Hepatocyte (in vitro differentiated cells): ENCODE results near the gene PSMA6. TPM values are rescaled to one million over a fixed set of nuclear protein-coding genes. Genes with fewer than 3 reads are reported as not detected.

ENCODE experiments used
- DNase-seq: peaks from one replicate; pipeline ENCODE4 v3.0.0-alpha.2; 2016; ENCODE audit warnings: low spot score
- H2AFZ ChIP-seq: fragments of 200-600 bp; sonication (generic); 2 replicates; pipeline ENCODE4 v1.6.0; 2016; ENCODE audit warnings: antibody characterized with exemption, mild to moderate bottlenecking
- H3K27ac ChIP-seq: fragments of 200-600 bp; sonication (generic); 2 replicates; pipeline ENCODE4 v1.5.1; 2016; ENCODE audit warnings: mild to moderate bottlenecking
- H3K27me3 ChIP-seq: fragments of 200-600 bp; sonication (generic); 2 replicates; pipeline ENCODE4 v1.6.1; 2016
- H3K36me3 ChIP-seq: fragments of 200-600 bp; sonication (generic); replicated peaks from 2 replicates; pipeline ENCODE4 v1.5.1; 2016; ENCODE audit warnings: low read depth; ENCODE audit not compliant: insufficient read depth
- H3K4me1 ChIP-seq: fragments of 200-600 bp; sonication (generic); 2 replicates; pipeline ENCODE4 v1.5.1; 2016; ENCODE audit warnings: mild to moderate bottlenecking, moderate library complexity; ENCODE audit not compliant: insufficient read depth
- H3K4me2 ChIP-seq: fragments of 200-600 bp; sonication (generic); 2 replicates; pipeline ENCODE4 v1.6.0; 2016
- H3K4me3 ChIP-seq: fragments of 200-600 bp; sonication (generic); 2 replicates; pipeline ENCODE4 v1.5.1; 2016; ENCODE audit warnings: mild to moderate bottlenecking
- H3K79me2 ChIP-seq: fragments of 200-600 bp; sonication (generic); 2 replicates; pipeline ENCODE4 v1.6.0; 2017; ENCODE audit warnings: mild to moderate bottlenecking
- H3K9me2 ChIP-seq: fragments of 200-600 bp; sonication (generic); replicated peaks from 2 replicates; pipeline ENCODE4 v1.6.0; 2017; ENCODE audit warnings: mild to moderate bottlenecking; ENCODE audit not compliant: insufficient read depth
- H3K9me3 ChIP-seq: fragments of 200-600 bp; sonication (generic); 2 replicates; pipeline ENCODE4 v1.5.1; 2016; ENCODE audit warnings: low read depth, mild to moderate bottlenecking
- H4K20me1 ChIP-seq: fragments of 200-600 bp; sonication (generic); 2 replicates; pipeline ENCODE4 v1.6.0; 2016; ENCODE audit warnings: mild to moderate bottlenecking; ENCODE audit not compliant: insufficient read depth, poor library complexity, severe bottlenecking
- EZH2 ChIP-seq: fragments of 200-600 bp; sonication (generic); IDR thresholded peaks from 2 replicates; pipeline ENCODE4 v1.6.1; 2016; ENCODE audit warnings: antibody characterized with exemption, mild to moderate bottlenecking, borderline replicate concordance
- EZH2phosphoT487 ChIP-seq: fragments of 200-600 bp; sonication (generic); IDR thresholded peaks from one replicate; pipeline ENCODE4 v1.6.1; 2018; ENCODE audit warnings: antibody characterized with exemption, mild to moderate bottlenecking, low read depth, moderate library complexity; ENCODE audit not compliant: unreplicated experiment, severe bottlenecking
- WGBS: methylation state at CpG from one replicate; pipeline ENCODE4 v1.1.6; 2016; ENCODE audit warnings: low lambda C conversion rate; ENCODE audit errors: missing lambda C conversion rate; 5-methylcytosine and 5-hydroxymethylcytosine counted together
- polyA plus RNA-seq: library from polyadenylated mRNA; unstranded; fragments of >200 nt; fragmentation: Nextera tagmentation; extraction: Ambion mirVana; gene quantifications from 2 replicates; pipeline ENCODE4 v1.2.1, GENCODE V29; 2016
- total RNA-seq: library from RNA; depleted of rRNA; stranded (reverse); fragments of >200 nt; gene quantifications from 2 replicates; pipeline ENCODE4 v1.2.3, GENCODE V29; 2014
- TF ChIP-seq, protein P1 (sequence below): fragments of 200-600 bp; sonication (generic); IDR thresholded peaks from 2 replicates; pipeline ENCODE4 v1.5.1; 2016; ENCODE audit warnings: antibody characterized with exemption, mild to moderate bottlenecking; ENCODE audit not compliant: poor library complexity

Gene PSMA6
- total and polyA plus RNA-seq, 2 experiments from 2014 or later: 228 to 260 TPM

GRCh38 chr14:35301735-35302528 lies 9.8 kb downstream of the PSMA6 start:
- no peaks in the 10 kb centered on the region for H3K27me3 ChIP-seq
- H3K79me2 ChIP-seq: peaks cover 99% of the 10 kb centered on the region
- H3K9me3 ChIP-seq: no peaks in the 10 kb centered on the region
- peaks cover 48% of the 10 kb centered on the region for H4K20me1 ChIP-seq
- H3K4me3 ChIP-seq: no peak overlapping the region
- no peak overlapping the region for H3K27ac ChIP-seq
- TF ChIP-seq EZH2: no peak
- TF ChIP-seq, protein P1, sequence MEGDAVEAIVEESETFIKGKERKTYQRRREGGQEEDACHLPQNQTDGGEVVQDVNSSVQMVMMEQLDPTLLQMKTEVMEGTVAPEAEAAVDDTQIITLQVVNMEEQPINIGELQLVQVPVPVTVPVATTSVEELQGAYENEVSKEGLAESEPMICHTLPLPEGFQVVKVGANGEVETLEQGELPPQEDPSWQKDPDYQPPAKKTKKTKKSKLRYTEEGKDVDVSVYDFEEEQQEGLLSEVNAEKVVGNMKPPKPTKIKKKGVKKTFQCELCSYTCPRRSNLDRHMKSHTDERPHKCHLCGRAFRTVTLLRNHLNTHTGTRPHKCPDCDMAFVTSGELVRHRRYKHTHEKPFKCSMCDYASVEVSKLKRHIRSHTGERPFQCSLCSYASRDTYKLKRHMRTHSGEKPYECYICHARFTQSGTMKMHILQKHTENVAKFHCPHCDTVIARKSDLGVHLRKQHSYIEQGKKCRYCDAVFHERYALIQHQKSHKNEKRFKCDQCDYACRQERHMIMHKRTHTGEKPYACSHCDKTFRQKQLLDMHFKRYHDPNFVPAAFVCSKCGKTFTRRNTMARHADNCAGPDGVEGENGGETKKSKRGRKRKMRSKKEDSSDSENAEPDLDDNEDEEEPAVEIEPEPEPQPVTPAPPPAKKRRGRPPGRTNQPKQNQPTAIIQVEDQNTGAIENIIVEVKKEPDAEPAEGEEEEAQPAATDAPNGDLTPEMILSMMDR: no peak
- TF ChIP-seq EZH2phosphoT487: no peak
- H3K36me3 ChIP-seq: no peaks in the 10 kb centered on the region
- no peak for DNase-seq
- H3K4me1 ChIP-seq: no peaks in the 10 kb centered on the region
- no peak overlapping the region for H3K4me2 ChIP-seq
- 100% methylated on average over 1 of the region's 1 CpG for WGBS
- H3K9me2 ChIP-seq: no peaks in the 10 kb centered on the region
- no peak overlapping the region for H2AFZ ChIP-seq

DNA sequence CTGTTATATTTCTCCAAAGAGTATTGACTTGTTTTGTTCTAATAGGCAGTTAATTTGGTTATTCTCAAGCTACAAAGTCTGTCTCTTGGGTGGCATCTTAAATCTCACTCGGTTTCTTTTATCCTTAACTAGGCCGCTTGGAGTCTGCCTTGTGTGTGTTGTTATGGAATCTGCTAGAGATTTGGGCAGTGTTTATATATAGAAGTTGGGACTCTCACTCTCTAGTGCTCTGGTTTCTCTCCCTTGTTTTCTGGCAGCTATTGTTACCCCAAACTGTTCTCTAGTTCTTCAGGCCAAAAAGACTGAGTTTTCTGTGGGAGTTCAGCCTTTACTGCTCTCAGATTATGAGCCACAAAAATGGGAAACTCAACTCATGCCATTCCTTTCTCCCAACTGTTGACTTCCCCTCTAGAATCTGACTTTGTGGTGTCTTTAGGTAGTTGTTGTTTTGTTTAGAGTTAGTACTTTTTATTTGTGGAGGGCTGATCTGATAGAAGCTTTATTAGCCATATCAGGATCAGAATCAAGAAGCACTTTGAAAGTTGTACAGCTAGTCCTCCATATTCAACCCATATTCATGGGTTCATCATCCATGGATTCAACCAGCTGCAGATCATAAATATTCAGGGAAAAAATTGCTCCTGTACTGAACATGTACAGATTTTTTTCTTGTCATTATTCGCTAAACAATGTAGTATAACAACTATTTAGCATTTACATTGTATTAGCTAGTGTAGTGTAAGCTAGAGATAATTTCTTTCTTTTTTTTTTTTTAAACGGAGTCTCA lies 11.2 kb downstream of the PSMA6 start:
- Histone ChIP-seq H3K4me1 (no peaks in the 10 kb centered on the region), H3K4me3 (no peak overlapping the region), H3K79me2 (peaks cover 99% of the 10 kb centered on the region), H3K9me2 (no peaks in the 10 kb centered on the region), H3K27me3 (no peaks in the 10 kb centered on the region), H2AFZ (no peak overlapping the region), H3K27ac (no peak overlapping the region), H3K4me2 (no peak overlapping the region), H3K9me3 (no peaks in the 10 kb centered on the region), H3K36me3 (no peaks in the 10 kb centered on the region), H4K20me1 (peaks cover 45% of the 10 kb centered on the region)
- TF ChIP-seq, protein P1: no peak
- no peak for TF ChIP-seq EZH2
- TF ChIP-seq EZH2phosphoT487: no peak
- 92% methylated on average over 4 of the region's 4 CpGs for WGBS
- DNase-seq: no peak

DNA sequence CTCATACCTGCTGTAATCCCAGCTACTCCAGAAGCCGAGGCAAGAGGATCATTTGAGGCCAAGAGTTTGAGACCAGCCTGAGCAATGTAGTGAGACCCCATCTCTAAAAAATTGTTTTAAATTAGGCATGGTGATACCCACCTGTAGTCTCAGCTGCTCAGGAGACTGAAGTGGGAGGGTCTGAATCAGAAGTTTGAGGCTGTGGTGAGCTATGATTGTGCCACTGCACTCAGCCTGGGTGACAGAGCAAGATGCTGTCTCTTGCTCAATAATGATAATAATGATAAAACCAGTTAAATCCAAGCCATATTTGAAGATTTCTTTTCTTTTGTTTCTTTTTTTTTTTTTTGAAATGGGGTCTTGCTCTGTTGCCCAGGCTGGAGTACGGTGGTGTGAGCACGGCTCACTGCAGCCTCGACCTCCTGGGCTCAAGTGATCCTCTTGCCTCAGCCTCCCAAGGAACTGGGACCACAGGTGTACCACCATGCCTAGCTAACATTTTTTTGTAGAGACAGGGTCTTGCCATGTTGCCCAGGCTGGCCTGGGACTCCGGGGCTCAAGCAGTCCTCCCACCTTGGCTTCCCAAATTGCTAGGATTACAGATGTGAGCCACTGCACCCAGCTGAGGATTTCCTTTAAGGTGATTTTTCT lies 12.8 kb downstream of the PSMA6 start:
- peaks cover 95% of the 10 kb centered on the region for H3K79me2 ChIP-seq
- no peak overlapping the region for H3K4me2 ChIP-seq
- no peaks in the 10 kb centered on the region for H3K27me3 ChIP-seq
- H3K4me1 ChIP-seq: no peaks in the 10 kb centered on the region
- H3K9me2 ChIP-seq: no peaks in the 10 kb centered on the region
- no peak overlapping the region for H3K4me3 ChIP-seq
- no peak for DNase-seq
- 98% methylated on average over 5 of the region's 5 CpGs for WGBS
- no peaks in the 10 kb centered on the region for H3K9me3 ChIP-seq
- H3K36me3 ChIP-seq: no peaks in the 10 kb centered on the region
- H4K20me1 ChIP-seq: peaks cover 38% of the 10 kb centered on the region
- no peak overlapping the region for H2AFZ ChIP-seq
- no peak overlapping the region for H3K27ac ChIP-seq
- TF ChIP-seq, protein P1: no peak
- TF ChIP-seq EZH2 (no peak), EZH2phosphoT487 (no peak)
